HG02870 (cell line): ENCODE data around the gene LGALS12.
"Not testable (repeated sequence)": the region's sequence is repeated elsewhere in the genome, so short reads cannot be mapped to it uniquely, and the experiment has no call there.

ENCODE experiments used
- ATAC-seq: cut with Tn5 transposase; IDR thresholded peaks from one replicate; pipeline ENCODE4 v1.9.1; 2021; ENCODE audit warnings: mild to moderate bottlenecking, moderate library complexity; ENCODE audit not compliant: unreplicated experiment

LGALS12 gene

GRCh38 chr11:63504933-63505586, 824 bp upstream of the LGALS12 start:
- no peak for ATAC-seq

- ATAC-seq = no peak
Measured at GRCh38 chr11:63506876-63507275, 992 bp downstream of the LGALS12 start.

GRCh38 chr11:63507511-63507910, 1.6 kb downstream of the LGALS12 start:
- no peak for ATAC-seq

- no peak for ATAC-seq
Measured at GRCh38 chr11:63508009-63508408, 2.1 kb downstream of the LGALS12 start.

GRCh38 chr11:63508745-63509144, 2.9 kb downstream of the LGALS12 start:
- ATAC-seq = no peak

GRCh38 chr11:63510360-63511047, 4.6 kb downstream of the LGALS12 start:
- no peak for ATAC-seq

GRCh38 chr11:63511048-63511748, 5.3 kb downstream of the LGALS12 start:
- ATAC-seq = no peak

GRCh38 chr11:63512816-63513215, 6.9 kb downstream of the LGALS12 start:
- ATAC-seq = no peak

GRCh38 chr11:63516109-63516508, 10.2 kb downstream of the LGALS12 start:
- no peak for ATAC-seq

GRCh38 chr11:63517156-63517555, 11.3 kb downstream of the LGALS12 start:
- ATAC-seq = no peak

- ATAC-seq = no peak
Measured at GRCh38 chr11:63518548-63518947, 12.7 kb downstream of the LGALS12 start.

- no peak for ATAC-seq
Measured at GRCh38 chr11:63520606-63521170, 14.8 kb downstream of the LGALS12 start.

- ATAC-seq = no peak
Measured at GRCh38 chr11:63521896-63522295, 16.0 kb downstream of the LGALS12 start.

GRCh38 chr11:63523151-63523550, 17.3 kb downstream of the LGALS12 start:
- ATAC-seq = no peak

- no peak for ATAC-seq
Measured at GRCh38 chr11:63527667-63528066, 21.8 kb downstream of the LGALS12 start.

- ATAC-seq = not testable (repeated sequence)
Measured at GRCh38 chr11:63528156-63528555, 22.3 kb downstream of the LGALS12 start.

- ATAC-seq = not testable (repeated sequence)
Measured at GRCh38 chr11:63528729-63529278, 22.9 kb downstream of the LGALS12 start.

GRCh38 chr11:63529373-63529772, 23.5 kb downstream of the LGALS12 start:
- not testable (repeated sequence) for ATAC-seq

GRCh38 chr11:63530021-63530420, 24.1 kb downstream of the LGALS12 start:
- ATAC-seq = no peak

GRCh38 chr11:63531074-63531792, 25.3 kb downstream of the LGALS12 start:
- ATAC-seq = not testable (repeated sequence)

- no peak for ATAC-seq
Measured at GRCh38 chr11:63532117-63532516, 26.2 kb downstream of the LGALS12 start.
